Lower leg skin (tissue), 3 donors: ENCODE data around the gene B4GALNT4.

Source experiments
- POLR2A ChIP-seq, 2 donors: fragments of 450-650 bp; IDR thresholded peaks; one replicate each; pipeline ENCODE4 v1.6.1; 2016 to 2017; ENCODE audit warnings: antibody characterized with exemption in 2 of 2, mild to moderate bottlenecking in 1 of 2, moderate library complexity in 1 of 2
- TF ChIP-seq, protein P1 (sequence below), 3 donors: fragments of 450-650 bp; IDR thresholded peaks; one replicate each; pipeline ENCODE4 v1.5.1; 2016; ENCODE audit warnings: antibody characterized with exemption in 3 of 3, mild to moderate bottlenecking in 3 of 3, moderate library complexity in 2 of 3

DNA sequence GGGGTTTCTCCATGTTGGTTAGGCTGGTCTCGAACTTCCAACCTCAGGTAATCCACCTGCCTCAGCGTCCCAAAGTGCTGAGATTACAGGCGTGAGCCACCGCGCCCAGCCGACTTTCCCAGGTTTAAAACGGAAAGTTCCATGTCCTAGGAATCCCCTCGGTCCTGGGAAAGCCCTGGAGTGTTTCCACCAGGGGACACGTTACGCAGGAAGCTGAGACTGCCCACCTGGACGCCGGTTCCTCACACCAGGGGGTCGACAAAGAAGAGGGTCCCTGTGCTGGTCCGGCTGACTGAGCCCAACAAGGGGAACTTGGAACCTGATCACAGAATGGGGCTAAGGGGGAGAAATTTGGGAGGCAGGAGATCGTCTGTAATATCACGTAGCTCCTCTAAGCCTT lies 3.5 kb upstream of the B4GALNT4 start:
- no peak for TF ChIP-seq POLR2A (IDR thresholded peaks at IDR 0.05)
- TF ChIP-seq, protein P1, sequence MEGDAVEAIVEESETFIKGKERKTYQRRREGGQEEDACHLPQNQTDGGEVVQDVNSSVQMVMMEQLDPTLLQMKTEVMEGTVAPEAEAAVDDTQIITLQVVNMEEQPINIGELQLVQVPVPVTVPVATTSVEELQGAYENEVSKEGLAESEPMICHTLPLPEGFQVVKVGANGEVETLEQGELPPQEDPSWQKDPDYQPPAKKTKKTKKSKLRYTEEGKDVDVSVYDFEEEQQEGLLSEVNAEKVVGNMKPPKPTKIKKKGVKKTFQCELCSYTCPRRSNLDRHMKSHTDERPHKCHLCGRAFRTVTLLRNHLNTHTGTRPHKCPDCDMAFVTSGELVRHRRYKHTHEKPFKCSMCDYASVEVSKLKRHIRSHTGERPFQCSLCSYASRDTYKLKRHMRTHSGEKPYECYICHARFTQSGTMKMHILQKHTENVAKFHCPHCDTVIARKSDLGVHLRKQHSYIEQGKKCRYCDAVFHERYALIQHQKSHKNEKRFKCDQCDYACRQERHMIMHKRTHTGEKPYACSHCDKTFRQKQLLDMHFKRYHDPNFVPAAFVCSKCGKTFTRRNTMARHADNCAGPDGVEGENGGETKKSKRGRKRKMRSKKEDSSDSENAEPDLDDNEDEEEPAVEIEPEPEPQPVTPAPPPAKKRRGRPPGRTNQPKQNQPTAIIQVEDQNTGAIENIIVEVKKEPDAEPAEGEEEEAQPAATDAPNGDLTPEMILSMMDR (IDR thresholded peaks at IDR 0.05), result no peak
